ENCODE results near the gene PRKCE.

DNA sequence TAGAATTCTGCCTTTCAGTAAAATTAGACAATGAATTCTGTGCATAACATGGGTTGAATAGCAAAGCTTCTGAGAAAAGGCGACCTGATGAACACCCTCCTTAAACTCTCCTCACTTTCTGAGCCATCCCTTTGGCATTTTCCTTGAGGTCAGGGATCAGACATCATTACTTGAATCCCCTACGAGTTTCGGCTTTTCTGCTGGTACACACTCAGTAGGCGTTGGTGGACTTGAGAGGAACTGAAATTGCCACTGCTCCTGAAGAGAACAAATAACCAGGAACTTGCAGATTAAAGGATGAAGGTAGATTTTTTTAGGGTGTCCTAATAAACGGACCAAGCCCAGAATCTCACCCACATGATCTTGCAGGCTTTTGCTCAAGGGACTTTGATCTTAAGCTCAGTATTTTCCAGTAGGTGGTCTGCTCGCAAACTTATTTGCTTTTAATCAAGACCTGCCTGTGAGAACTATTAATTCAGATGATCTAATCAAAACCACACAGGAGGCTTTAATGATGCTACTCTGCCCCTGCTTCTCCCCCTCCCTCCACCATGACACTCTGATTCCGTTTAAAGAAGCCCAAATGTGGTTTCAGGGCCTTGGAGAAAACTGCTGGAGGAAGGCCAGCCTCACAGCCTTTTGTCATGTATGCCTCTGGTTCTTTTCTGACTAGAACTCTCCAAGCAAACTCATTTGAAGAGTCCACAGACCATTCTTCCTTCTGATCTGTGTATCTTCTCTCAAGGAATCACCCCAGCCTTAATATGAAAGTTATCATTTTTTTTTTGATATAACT is 124.9 kb downstream of the PRKCE start:
- TF ChIP-seq, protein P1, sequence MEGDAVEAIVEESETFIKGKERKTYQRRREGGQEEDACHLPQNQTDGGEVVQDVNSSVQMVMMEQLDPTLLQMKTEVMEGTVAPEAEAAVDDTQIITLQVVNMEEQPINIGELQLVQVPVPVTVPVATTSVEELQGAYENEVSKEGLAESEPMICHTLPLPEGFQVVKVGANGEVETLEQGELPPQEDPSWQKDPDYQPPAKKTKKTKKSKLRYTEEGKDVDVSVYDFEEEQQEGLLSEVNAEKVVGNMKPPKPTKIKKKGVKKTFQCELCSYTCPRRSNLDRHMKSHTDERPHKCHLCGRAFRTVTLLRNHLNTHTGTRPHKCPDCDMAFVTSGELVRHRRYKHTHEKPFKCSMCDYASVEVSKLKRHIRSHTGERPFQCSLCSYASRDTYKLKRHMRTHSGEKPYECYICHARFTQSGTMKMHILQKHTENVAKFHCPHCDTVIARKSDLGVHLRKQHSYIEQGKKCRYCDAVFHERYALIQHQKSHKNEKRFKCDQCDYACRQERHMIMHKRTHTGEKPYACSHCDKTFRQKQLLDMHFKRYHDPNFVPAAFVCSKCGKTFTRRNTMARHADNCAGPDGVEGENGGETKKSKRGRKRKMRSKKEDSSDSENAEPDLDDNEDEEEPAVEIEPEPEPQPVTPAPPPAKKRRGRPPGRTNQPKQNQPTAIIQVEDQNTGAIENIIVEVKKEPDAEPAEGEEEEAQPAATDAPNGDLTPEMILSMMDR (conservative IDR thresholded peaks at IDR 0.05; ENCODE audit: low read depth in 2 of 2): no peak
- no peak for TF ChIP-seq POLR2AphosphoS5 (IDR thresholded peaks at IDR 0.05; ENCODE audit: low read depth)
- TF ChIP-seq, protein P2, sequence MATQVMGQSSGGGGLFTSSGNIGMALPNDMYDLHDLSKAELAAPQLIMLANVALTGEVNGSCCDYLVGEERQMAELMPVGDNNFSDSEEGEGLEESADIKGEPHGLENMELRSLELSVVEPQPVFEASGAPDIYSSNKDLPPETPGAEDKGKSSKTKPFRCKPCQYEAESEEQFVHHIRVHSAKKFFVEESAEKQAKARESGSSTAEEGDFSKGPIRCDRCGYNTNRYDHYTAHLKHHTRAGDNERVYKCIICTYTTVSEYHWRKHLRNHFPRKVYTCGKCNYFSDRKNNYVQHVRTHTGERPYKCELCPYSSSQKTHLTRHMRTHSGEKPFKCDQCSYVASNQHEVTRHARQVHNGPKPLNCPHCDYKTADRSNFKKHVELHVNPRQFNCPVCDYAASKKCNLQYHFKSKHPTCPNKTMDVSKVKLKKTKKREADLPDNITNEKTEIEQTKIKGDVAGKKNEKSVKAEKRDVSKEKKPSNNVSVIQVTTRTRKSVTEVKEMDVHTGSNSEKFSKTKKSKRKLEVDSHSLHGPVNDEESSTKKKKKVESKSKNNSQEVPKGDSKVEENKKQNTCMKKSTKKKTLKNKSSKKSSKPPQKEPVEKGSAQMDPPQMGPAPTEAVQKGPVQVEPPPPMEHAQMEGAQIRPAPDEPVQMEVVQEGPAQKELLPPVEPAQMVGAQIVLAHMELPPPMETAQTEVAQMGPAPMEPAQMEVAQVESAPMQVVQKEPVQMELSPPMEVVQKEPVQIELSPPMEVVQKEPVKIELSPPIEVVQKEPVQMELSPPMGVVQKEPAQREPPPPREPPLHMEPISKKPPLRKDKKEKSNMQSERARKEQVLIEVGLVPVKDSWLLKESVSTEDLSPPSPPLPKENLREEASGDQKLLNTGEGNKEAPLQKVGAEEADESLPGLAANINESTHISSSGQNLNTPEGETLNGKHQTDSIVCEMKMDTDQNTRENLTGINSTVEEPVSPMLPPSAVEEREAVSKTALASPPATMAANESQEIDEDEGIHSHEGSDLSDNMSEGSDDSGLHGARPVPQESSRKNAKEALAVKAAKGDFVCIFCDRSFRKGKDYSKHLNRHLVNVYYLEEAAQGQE (IDR thresholded peaks at IDR 0.05; ENCODE audit: unreplicated experiment): no peak
- TF ChIP-seq NANOG (IDR thresholded peaks at IDR 0.05; ENCODE audit: borderline replicate concordance): no peak
- no peak for TF ChIP-seq EZH2 (IDR thresholded peaks at IDR 0.05; ENCODE audit: low read depth, unreplicated experiment)
- no peak for TF ChIP-seq CREB1 (CRISPR knock-in tag; IDR thresholded peaks at IDR 0.05; ENCODE audit: low read depth)
- TF ChIP-seq JUNB (IDR thresholded peaks at IDR 0.05; ENCODE audit: unreplicated experiment): no peak
- no peak for TF ChIP-seq EZH2phosphoT487 (IDR thresholded peaks at IDR 0.05; ENCODE audit: unreplicated experiment)
- TF ChIP-seq STAT1 (IDR thresholded peaks at IDR 0.05; ENCODE audit: unreplicated experiment): no peak
- no peak for TF ChIP-seq ZNF331 (CRISPR knock-in tag; IDR thresholded peaks at IDR 0.05; ENCODE audit: low read depth)
- TF ChIP-seq ZNF114 (CRISPR knock-in tag; IDR thresholded peaks at IDR 0.05): no peak
